Esophagus squamous epithelium (tissue), 4 donors: ENCODE measurements around the gene PJVK.

Source experiments
- CTCF ChIP-seq, 6 experiments: fragments of 450-650 bp in 4 of 6; fragments of 200-600 bp in 2 of 6; sonication (generic) in 2 of 6; IDR thresholded peaks; one replicate each; pipeline ENCODE4 v1.5.1; 2016 to 2019; ENCODE audit warnings: antibody characterized with exemption in 6 of 6, mild to moderate bottlenecking in 4 of 6, moderate library complexity in 4 of 6
- POLR2A ChIP-seq, 4 donors: fragments of 450-650 bp; IDR thresholded peaks; one replicate each; pipeline ENCODE4 v1.6.1; 2017; ENCODE audit warnings: antibody characterized with exemption in 4 of 4, mild to moderate bottlenecking in 4 of 4, moderate library complexity in 3 of 4

GRCh38 chr2:178419123-178419522 lies 32.1 kb upstream of the PJVK start:
- TF ChIP-seq CTCF (IDR thresholded peaks at IDR 0.05) (peak in 2 of 6 experiments; percentile 9 to 34), POLR2A (IDR thresholded peaks at IDR 0.05) (no peak)
